GM13976 (cell line): Measurements from ENCODE around the gene COX10.

Experiments
- DNase-seq: peaks from one replicate; pipeline ENCODE4 v3.0.0; 2012; ENCODE audit warnings: low spot score
- CTCF ChIP-seq: IDR thresholded peaks from 2 replicates; pipeline ENCODE4 v1.5.1; 2012; ENCODE audit warnings: borderline replicate concordance, mild to moderate bottlenecking; ENCODE audit not compliant: insufficient read depth; ENCODE audit errors: extremely low read depth, missing control alignments, control extremely low read depth
- in situ Hi-C: fragments of 300-500 bp; cut with MboI; formaldehyde crosslinking; loops from one replicate; pipeline ENCODE4 v1.12.0; 2022; ENCODE audit warnings: low sequenced_read_pairs, mixed read lengths, inconsistent platforms; ENCODE audit not compliant: unreplicated experiment

Gene COX10

GRCh38 chr17:14052886-14053615 lies 16.3 kb upstream of the COX10 start:
- in situ Hi-C loops, result no loop called here
- no peak for TF ChIP-seq CTCF

GRCh38 chr17:14057591-14057990 lies 11.7 kb upstream of the COX10 start:
- DNase-seq, result no peak
- TF ChIP-seq CTCF, result no peak
- in situ Hi-C loops, result no loop called here

More at GRCh38 chr17:14052886-14053615, 16.3 kb upstream of the COX10 start:
- no peak for DNase-seq

GRCh38 chr17:14058051-14058450 lies 11.3 kb upstream of the COX10 start:
- TF ChIP-seq CTCF, result no peak
- in situ Hi-C loops, result no loop called here
- DNase-seq, result no peak

- in situ Hi-C loops, result no loop called here
- no peak for TF ChIP-seq CTCF
- no peak for DNase-seq
Observed at GRCh38 chr17:14060706-14061105, 8.6 kb upstream of the COX10 start.

- DNase-seq, result no peak
- in situ Hi-C loops, result no loop called here
- no peak for TF ChIP-seq CTCF
Observed at GRCh38 chr17:14061666-14062560, 7.4 kb upstream of the COX10 start.

- in situ Hi-C loops, result no loop called here
- no peak for TF ChIP-seq CTCF
- DNase-seq, result no peak
Observed at GRCh38 chr17:14067347-14067746, 2.0 kb upstream of the COX10 start.
